ENCODE measurements around the gene CALML3.
"Not testable (repeated sequence)": the region's sequence is repeated elsewhere in the genome, so short reads cannot be mapped to it uniquely, and the experiment has no call there.

The CALML3 gene

DNA sequence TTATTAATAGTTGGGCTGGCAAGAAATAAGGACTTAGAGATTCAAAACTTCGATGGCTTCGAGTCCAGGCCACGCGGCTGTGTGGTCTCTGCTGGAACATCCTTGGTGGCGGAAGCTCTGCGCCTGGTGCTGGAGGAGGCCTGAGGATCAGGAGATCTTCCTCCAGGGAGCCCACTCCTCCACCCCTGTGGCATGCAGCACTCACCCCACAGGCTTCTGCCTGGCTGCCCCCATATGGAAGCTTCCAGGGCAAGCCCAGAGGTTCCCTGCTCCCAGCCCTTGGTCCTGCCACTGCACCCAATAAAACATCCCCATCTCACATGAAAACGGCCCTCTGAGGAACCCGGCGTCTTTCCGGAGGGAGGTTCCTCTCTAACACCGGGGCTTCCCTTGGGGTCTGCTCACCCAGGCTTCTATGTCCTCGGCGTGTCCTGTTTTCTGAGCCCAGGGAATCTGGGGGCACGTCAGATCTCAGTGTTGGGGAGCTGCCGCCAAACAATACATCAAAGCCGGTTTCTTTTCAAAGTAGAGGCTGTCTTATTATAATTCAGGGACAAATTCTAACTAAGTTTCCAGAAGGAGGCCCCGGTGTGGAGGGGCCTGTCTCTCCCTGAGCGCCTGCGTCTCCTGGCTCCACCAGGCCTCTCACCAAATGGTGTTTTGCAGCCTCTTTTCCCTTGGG lies 32.4 kb downstream of the CALML3 start:
- DNase-seq (no peak), ATAC-seq (no peak)

DNA sequence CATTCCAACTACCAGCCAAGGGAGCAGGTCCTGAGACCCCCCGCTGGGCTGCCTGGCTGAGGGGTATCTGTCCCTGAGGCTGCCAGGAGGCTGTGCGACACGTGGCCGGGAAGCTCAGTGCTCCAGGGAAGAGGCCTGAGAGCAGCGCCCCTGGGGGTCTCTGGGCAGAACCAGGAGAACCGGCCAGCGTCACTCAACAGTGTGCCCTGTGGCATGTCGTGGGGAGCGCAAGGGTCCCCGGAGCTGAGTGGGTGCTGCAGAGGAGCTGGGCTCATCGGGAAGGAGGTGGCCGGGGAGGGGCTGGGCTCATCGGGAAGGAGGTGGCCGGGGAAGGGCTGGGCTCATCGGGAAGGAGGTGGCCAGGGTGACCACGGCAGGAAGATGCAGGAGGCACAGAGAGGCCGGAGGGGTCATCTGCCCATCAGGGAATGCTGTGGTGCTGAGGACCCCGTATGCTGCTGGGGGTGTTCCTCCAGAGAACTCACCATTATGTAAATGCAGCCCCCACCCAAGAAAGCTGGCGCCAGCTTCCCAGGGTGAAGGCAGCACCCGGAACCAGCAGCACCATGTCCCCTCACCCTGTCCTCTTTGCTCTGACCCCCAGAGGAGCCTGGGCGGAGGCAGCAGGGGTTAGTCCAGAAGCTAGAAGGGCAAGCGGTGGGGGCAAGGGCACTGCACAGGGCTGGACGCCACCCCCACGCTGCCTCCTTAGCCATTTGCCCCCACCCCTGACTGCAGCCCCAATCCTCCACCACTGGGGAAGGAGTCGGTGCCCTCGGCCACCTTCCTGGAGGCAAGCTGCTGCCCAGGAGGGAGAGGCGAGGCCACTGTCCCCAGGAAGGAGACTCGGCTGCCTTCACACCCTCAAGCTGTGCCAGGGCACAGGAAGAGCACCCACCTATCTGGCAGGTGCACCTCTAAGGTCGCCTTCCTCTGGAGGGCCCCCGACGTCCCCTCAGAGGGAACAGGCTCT lies 33.3 kb downstream of the CALML3 start:
- no peak for DNase-seq
- no peak for ATAC-seq

DNA sequence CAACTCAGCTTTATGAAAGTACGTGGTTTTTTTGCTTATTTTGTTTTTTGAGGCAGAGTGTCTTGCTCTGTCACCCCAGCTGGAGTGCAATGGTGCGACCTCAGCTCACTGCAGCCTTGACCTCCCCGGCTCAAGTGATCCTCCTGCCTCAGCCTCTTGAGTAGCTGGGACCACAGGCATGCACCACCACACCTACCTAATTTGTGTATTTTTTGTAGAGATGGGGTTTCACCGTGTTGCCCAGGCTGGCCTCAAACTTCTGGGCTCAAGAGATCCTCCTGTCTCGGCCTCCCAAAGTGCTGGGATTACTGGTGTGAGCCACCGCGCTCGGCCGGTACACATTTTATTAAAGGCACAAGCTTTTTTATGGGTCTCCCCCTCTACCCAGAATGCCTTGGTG lies 34.3 kb downstream of the CALML3 start:
- ATAC-seq, DNase-seq: not testable (repeated sequence)

DNA sequence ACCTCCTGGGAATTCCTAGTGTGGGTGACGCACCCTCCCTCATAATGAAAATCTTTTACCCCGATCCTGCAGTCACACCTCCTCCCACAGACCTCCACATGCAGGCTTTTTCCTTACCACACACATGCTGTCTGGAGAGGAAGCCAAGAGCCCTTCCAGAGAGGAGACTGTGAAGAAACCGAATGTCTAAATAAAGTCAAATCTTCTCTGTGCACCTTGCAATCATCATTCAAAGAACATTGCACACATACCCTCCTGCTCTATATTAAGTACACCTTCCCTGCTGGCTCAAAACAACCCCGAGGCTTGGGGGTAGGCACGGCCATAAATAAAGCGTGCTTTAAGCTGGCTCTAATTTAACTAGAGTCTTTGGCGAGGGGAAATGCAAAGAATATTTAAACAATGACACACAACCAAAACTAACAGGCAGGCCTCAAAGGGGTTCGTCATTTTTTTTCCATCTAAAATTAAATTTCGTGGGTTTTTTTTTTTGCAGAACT lies 34.9 kb downstream of the CALML3 start:
- ATAC-seq (no peak), DNase-seq (no peak)

DNA sequence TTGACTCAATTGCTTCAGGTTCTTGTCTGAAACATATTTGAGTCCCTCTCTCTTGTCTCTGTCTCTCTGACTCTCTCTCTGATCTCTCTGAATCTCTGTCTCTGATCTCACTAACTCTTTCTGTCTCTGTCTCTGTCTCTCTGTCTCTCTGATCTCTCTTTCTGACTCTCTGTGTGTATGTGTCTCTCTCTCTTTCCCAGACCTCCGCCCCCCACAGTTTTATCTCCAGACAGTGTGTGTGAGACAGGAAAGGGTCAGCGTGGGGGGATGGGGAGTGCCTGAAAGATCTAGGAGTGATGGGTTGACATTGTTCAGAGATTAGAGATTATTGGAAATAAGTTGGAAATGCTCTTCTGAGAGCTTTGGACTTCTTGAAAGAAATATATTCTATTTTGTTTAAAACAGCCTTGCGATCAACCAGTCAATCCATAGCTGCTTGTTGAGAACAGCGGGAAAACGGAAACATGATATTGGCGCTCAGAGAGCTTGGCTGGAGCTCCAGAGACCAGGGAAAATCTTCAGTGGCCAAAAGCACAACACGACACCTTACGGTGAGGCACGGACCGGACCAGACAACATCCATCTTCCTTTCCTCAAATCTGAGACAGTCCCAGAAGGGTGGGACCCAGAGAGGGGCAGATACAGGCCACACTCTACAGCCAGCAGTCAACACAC lies 35.5 kb downstream of the CALML3 start:
- DNase-seq (no peak), ATAC-seq (no peak)

DNA sequence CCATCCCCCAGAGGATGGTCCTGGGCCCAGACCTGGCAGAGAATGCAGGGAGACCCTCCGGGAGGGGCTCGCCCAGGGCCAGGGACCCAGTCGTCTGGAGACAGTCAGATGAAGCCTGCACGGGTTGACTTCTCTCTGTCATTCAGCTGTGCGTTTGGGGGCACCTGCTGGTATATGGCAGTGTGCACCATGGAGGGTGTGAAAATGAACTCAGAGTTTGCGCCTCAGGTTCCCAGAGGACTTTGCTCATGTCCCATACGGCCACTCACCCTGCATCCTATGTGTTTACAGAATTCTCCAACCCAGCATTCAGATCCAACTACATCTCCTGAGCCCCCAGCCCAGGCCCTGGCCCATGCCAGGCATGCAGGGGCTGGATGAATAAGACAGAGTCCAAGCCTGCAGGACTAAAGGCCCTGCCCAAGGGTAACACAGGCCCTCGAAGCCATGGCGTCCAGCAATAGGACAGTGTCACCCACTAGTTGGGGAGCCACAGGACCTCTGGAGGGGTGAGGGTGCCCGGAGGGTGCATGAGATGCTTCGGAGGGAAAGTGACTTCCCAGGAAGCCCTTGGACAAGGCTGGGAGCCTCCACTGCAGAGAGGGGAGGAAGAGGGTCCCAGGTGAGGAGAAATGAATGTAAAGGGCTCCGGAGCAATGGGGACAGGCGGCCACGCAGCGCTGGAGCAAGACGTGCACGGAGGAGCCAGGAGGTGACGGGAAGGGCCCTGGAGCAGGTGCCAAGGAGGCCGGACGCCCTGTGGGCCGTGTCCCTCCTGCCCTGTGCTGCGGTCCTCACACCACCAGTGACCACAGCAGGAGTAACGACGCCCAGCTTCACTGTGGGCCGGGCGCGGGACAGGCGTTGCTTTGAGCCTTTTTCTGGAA lies 36.3 kb downstream of the CALML3 start:
- DNase-seq (no peak), ATAC-seq (no peak)

DNA sequence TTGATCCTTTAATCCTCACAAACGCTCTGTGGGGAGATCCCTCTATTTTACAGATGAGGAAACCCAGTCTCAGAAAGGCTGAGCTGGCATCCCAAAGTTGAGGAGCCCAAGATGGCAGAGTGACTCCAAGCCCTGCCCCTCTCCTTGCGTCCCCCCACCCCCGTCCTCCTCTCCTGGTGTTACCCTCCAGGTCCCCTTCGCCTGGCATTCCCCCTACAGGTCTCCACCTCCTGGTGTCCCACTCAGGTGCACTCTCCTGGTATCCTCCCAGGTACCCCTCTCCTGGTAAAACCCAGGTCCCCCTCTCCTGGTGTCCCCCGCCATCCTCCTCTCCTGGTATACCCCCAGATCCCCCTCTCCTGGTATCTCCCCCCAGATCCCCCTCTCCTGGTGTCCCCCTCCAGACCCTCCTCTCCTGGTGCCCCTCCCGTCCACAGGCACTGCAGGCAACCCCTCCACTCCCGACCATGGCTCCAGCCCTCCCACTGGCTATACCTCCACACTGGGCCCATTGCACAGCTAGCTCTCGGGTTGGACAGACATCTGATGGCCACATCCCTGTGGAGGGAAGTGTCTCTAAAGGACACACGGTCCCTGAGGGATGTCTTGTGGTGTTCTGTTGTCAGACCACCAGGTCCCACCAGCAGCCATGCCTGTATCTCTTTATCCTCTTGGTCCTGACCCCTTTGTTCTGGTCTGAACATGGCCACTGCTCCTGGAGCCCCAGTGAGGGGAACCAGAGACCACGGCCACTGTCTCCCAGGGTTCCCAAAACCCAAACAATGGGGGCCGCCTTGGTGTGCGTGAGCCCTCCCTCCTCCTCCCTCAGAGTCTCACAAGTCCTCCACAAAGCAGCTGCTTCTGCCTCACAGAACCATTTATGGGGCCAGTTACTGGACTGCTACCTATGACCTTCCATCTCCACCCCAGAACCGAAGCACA lies 37.2 kb downstream of the CALML3 start:
- no peak for DNase-seq
- ATAC-seq, result no peak

DNA sequence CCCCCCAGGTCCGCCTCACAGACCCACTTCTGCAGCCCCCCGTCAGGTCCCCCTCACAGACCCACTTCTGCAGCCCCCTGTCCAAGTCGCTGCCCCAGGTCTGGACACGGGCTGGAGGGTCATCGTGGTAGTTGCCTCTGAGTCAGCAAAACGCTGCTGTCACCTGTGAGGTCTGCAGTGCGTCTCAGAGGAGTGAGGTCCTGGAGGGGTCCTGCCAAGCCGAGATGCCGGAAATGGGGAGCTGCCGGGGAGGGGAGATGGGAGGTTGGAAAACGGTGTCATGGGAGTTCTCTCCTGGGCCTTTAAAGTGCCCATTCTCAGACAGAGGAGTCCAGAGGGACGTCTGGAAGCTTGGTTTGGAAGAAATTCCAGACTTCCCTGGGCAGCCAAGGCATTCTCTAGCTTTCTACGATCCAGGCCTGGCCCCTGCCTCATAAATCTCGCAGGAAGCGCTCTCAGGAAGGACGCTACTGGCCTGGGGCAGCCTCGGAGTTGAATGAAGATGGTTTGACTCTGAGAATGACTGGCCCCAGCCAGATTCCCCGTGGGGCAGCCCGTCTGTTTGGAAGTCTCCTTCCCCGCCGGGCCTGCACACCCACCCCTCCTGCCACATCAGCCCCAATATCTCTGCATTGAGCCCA lies 38.7 kb downstream of the CALML3 start:
- DNase-seq (no peak), ATAC-seq (no peak)

DNA sequence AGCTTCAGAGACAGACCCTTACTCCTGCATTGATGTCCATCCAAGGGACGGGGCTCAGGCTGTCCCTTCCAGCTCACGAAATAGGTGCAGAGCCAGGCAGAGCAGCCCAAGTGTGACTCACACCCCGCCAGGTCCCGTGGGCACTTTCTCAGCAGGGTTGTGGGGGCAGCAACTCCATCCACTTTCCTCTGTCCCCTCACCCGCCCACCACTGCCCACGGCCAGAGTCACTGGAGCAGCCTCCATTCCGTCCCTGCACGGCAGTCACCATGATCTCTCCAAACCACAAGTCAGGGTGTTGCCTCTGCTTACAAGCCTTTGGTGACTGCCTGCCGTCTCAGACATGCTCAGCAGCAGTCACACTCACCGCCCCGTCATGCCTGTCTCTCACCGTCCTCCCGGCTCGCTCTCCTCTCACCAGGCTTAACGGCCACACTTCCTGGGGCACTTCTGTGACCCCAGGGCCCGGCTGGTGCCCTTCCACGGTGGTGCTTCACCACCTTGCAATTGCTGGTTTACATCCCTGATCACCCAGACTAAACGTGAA lies 39.3 kb downstream of the CALML3 start:
- DNase-seq (peak; percentile 17), ATAC-seq (peak; percentile 60)

DNA sequence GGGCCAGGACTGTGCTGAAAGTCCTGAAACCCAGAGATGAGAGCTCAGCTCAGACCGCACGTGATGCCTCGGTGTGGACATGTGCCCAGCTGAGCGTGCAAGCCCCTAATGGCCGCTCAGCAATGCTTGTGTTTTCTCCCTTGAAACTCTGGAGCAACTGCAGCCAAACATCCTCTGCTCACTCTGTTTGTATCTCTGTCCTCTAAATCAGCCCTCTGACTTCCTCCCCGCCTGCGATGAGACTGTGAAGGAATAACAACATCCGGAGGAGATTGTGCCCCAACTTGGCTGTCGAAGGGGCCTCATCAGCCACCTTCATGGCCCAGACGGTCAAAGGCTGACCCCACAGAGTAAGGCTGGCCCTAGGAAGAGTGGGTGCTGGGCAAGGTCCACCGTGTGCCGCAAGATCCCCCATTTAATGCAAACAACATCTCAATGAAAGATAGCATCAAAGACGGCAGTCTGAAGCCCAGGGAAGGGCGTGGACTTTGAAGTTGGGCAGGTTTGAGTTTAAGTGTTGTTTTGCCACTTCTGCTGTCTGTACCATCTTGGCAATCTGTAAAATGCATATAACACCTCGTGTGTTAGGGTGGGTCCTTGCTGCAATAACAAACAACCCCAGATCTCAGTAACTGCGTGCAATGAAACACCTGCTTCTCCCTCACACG lies 39.9 kb downstream of the CALML3 start:
- DNase-seq, result no peak
- no peak for ATAC-seq

DNA sequence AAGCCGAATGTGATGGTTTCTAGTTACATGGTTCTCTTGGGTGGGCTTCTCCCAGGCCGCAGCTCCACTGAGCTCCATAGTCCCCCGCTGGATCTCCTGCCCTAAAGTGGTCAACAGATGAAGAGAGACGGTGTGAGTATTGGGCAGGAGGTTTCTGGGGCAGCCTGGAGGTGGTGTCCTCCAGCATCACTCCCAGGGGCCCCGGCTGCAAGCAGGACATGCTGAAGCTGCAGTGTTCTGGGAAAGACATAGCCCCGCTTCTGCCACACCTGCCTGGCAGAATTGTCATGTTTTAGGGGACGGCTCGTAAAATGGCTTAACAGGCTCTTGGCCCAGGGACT lies 40.4 kb downstream of the CALML3 start:
- DNase-seq (no peak), ATAC-seq (no peak)

DNA sequence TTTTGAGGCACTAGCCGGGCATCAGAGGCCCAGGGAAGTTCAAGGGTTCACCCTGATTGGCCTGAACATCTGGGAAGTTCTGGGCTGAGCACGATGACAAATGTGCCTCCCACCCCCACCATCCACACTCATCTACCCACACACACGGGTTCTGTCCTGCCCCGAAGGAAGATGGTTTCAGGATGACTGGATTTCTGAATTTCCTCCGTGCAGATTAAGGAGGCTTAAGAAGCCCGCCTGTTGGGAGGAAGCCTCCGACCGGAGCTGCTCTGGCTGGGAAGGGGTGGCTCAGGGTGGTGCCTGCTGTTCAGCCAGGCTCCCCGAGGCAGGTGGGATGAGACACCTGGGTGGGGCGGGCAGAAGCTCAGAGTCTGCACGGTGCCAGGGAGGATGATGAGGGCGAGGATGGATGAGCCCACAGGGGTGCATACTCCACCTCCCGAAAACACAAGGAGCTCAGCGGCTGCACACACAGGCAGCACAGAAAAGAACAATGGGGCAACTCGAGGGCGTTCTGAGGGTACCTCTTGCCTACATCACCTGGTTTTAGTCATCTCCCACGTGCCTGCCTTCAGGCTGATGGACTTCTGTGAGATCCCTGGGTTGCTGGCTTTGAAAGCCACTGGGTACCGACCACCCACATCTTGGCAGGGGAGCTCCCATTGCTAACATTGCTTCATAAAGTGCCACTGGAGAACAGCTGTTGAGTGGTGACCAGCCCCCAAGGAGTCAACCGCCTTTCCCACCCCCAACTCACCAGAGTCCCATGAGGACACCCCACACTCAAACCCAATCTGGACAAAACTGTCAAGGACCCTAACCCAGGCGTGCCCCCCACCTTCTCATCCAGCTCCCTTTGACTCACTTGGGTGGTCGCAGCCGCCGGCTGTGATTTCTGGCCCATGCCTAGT lies 41.2 kb downstream of the CALML3 start:
- ATAC-seq, result no peak
- no peak for DNase-seq

DNA sequence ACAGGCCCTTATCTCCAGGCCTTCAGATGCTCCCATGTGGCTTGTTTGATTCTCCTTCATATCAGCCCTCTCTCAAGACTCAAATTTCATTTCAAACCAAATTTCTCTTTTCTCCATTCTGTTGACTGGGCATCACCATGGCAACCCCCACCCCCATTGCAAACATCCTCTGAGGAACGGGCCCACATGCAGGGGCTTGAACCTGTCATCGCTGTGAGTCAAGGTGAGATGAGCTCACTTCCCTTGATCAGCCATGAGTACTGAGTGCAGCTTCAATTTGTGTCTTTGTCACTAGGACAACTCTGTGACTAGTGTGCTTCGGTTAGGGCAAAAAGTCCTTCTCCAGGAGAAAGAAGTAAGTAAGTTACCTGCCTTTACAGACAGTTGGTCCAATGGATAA lies 41.9 kb downstream of the CALML3 start:
- DNase-seq (peak; percentile 39), ATAC-seq (peak; percentile 78)

DNA sequence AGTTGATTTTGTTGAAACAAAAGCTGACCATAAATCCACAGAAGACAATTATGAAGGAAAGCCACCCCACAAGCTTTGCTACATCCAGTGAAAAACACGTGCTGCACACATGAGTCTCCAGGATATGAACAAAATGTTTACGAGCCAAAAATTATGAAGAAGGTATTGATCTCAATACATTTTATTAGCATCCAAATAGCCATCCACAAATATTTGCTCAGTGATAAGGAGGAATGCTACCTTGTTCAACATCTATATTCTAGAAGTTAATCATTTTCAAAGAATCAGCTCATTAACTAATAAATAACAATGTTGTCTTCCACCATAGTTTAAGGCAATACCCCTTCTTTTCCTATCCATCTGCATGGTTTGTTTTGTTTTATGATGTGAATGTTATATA lies 42.7 kb downstream of the CALML3 start:
- ATAC-seq (no peak), DNase-seq (no peak)

DNA sequence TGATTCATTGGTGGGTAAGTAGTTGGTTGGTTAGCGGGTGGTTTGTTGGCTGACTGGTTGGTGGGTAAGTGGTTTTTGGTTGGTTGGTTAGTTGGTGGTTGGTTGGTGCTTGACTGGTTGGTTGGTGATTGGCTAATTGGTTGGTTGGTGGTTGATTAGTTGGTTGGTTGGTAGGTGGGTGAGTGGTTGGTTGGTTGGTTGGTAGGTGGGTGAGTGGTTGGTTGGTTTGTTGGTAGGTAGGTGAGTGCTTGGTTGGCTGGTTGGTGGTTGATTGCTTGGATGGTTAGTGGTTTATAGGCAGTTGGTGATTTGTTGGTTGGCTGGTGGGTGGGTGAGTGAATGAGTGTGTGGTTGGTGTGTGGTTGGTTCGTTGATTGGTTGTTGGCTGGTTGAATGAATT lies 44.2 kb downstream of the CALML3 start:
- no peak for DNase-seq
- ATAC-seq, result no peak

DNA sequence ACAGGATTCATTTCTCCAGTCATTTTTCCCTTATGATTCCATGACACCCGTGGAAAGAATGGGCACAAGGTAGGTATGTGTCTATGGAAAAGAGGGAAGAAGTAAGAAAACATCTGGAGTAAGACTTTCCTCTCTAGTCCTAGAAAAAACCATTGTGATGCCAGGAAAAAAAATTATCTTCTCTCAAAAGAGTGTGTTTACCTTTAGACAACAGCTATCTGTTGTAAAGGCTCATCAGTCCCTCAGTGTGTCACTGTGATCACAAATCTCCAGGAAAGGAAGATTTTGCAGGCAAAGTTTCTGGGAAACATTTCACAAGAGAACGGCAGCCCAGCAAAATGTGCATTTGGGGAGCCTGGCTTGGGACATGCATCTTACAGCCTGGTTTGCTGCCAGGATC lies 44.8 kb downstream of the CALML3 start:
- no peak for DNase-seq
- no peak for ATAC-seq

DNA sequence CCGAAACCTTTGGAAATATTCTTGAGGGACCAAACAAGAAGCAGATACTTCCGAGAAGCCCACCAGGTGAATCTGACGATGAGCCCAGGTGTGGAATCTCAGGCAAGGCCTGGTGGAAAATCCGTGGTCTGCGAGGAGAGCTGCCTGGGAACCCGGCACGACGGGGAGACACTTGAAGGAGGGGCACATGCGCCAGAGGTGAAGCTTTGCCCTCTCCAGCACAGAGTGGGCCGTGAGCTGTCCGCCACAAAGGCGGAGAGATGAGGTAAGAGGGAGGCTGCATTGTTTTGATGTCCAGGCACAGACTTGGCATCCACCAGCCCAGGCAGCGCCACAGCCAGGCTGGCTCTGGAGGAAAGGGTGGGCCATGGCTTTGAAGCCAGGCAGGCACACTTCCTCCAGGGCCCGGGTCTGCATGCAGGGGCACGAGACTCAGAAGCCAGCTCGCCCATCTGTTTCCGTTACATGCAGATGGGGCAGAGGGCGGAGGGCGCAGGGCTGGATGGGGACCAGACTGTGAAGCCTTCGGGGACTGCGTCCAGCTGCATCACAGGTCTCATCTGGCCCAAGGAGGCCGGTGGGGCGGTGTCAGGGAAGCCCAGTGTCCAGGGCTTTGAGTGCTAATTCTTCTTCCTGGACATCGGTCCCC lies 45.4 kb downstream of the CALML3 start:
- no peak for DNase-seq
- no peak for ATAC-seq

Data from stimulated activated naive CD8-positive, alpha-beta T cell treated with anti-CD3 and anti-CD28 coated beads, Interleukin-15, Interleukin-2, amounts not matched to agents 100 U/mL and 50 U/mL, for 24 hours (primary cell).